K562 (cell line): Measurements from ENCODE around the gene MAP3K2. TPM values are rescaled to one million over a fixed set of nuclear protein-coding genes. Genes with fewer than 3 reads are reported as not detected.

Experiments
- ATAC-seq: fragments of 200-7000 bp; cut with Tn5 transposase; 3 replicates; pipeline ENCODE4 v1.9.1; 2020; ENCODE audit warnings: moderate library complexity
- BruUV-seq: library from RNA; stranded (reverse); fragments of 400-500 nt; replicated peaks from 2 replicates; lab custom pipeline; 2021; lab: Mats Ljungman, UMichigan
- CTCF ChIA-PET: fragments of 300-600 bp; formaldehyde crosslinking; extraction: SDS; loops from one replicate; lab custom pipeline; 2021; ENCODE audit warnings: low intra/inter-chr PET ratio; lab: Yijun Ruan, JAX
- POLR2A ChIA-PET: fragments of 300-600, 350-650 bp; sonication (Branson Sonifier 250); formaldehyde crosslinking; extraction: SDS; loops from one replicate; lab custom pipeline; 2021; ENCODE audit warnings: antibody characterized with exemption, inconsistent platforms; lab: Yijun Ruan, JAX
- DNase-seq, 4 experiments: peaks; one replicate each; pipeline versions ENCODE4 v3.0.0 to v3.0.0-alpha.2; 2011 to 2018; ENCODE audit warnings: low spot score in 3 of 4, mixed read lengths in 3 of 4; ENCODE audit errors: extremely low read depth in 1 of 4
- FAIRE-seq: peaks from 2 replicates; lab custom pipeline; 2011; peaks lifted over from hg19 to GRCh38; lab: Jason Lieb, UNC
- H2AFZ ChIP-seq: 2 replicates; pipeline ENCODE4 v1.6.0; 2011; ENCODE audit warnings: low read depth, low read length, control low read depth, inconsistent platforms
- H3K27ac ChIP-seq: fragments of 200-600 bp; 3 replicates; pipeline ENCODE4 v1.8.0; 2011; ENCODE audit warnings: low read depth, mild to moderate bottlenecking, control low read depth, inconsistent platforms, low read length, moderate library complexity, mixed read lengths; ENCODE audit errors: extremely low read depth
- H3K27me3 ChIP-seq, 2 experiments: fragments of 300-600 bp in 1 of 2; 2 replicates in 1 of 2; 3 replicates in 1 of 2; pipeline versions ENCODE4 v1.6.0 to v1.8.0; 2011; ENCODE audit warnings: inconsistent platforms in 2 of 2, low read length in 2 of 2, mild to moderate bottlenecking in 1 of 2, mixed read lengths in 1 of 2, moderate library complexity in 1 of 2; ENCODE audit not compliant: control insufficient read depth in 2 of 2, insufficient read depth in 2 of 2
- H3K36me3 ChIP-seq: fragments of 300-600 bp; 3 replicates; pipeline ENCODE4 v1.8.0; 2011; ENCODE audit warnings: mild to moderate bottlenecking, low read length, inconsistent platforms; ENCODE audit not compliant: control insufficient read depth, insufficient read depth
- H3K4me1 ChIP-seq, 2 experiments: fragments of 200-600 bp in 1 of 2; replicated peaks in 1 of 2; 2 replicates in 1 of 2; 3 replicates in 1 of 2; pipeline versions ENCODE4 v1.5.1 to v1.8.0; 2011; ENCODE audit warnings: inconsistent platforms in 2 of 2, low read length in 2 of 2, mild to moderate bottlenecking in 1 of 2, mixed read lengths in 1 of 2, moderate library complexity in 1 of 2; ENCODE audit not compliant: control insufficient read depth in 2 of 2, insufficient read depth in 2 of 2
- H3K4me2 ChIP-seq: 2 replicates; pipeline ENCODE4 v1.6.1; 2011; ENCODE audit warnings: low read length, control low read depth, inconsistent platforms, mixed read lengths; ENCODE audit not compliant: insufficient read depth
- H3K4me3 ChIP-seq: fragments of 200-600 bp; sonication (generic), shearing (Covaris generic); 2 replicates; pipeline ENCODE4 v1.5.1; 2016; ENCODE audit warnings: control low read depth, inconsistent platforms
- H3K79me2 ChIP-seq: fragments of 200-600 bp; 3 replicates; pipeline ENCODE4 v1.8.0; 2011; ENCODE audit warnings: low read length, inconsistent platforms; ENCODE audit not compliant: control insufficient read depth, insufficient read depth
- H3K9ac ChIP-seq, 2 experiments: 2 replicates each; pipeline versions ENCODE4 v1.6.0 to v1.6.1; 2011; ENCODE audit warnings: low read depth in 2 of 2, low read length in 2 of 2, control low read depth in 1 of 2, inconsistent platforms in 1 of 2, mild to moderate bottlenecking in 1 of 2, mixed read lengths in 1 of 2; ENCODE audit not compliant: insufficient read depth in 1 of 2
- H3K9me1 ChIP-seq: one replicate; pipeline ENCODE4 v1.6.0; 2011; ENCODE audit warnings: inconsistent platforms, mild to moderate bottlenecking, low read length, moderate library complexity; ENCODE audit not compliant: control insufficient read depth, insufficient read depth
- H3K9me3 ChIP-seq: replicated peaks from 2 replicates; pipeline ENCODE4 v1.5.1; 2011; ENCODE audit warnings: low read depth, low read length, inconsistent platforms; ENCODE audit not compliant: control insufficient read depth, insufficient read depth
- H4K20me1 ChIP-seq: replicated peaks from 2 replicates; pipeline ENCODE4 v1.6.1; 2011; ENCODE audit warnings: low read length, inconsistent platforms, mixed read lengths; ENCODE audit not compliant: control insufficient read depth, insufficient read depth
- CBFA2T3 ChIP-seq: fragments of 450-650 bp; IDR thresholded peaks from 2 replicates; pipeline ENCODE4 v1.6.1; 2017
- MCM5 ChIP-seq: fragments of 450-650 bp; IDR thresholded peaks from 2 replicates; pipeline ENCODE4 v1.6.1; 2016; ENCODE audit warnings: low read depth
- RFX1 ChIP-seq: fragments of 450-650 bp; IDR thresholded peaks from 2 replicates; pipeline ENCODE4 v1.6.1; 2016; ENCODE audit warnings: mild to moderate bottlenecking, moderate library complexity
- SMAD4 ChIP-seq: fragments of 250-450 bp; sonication (Bioruptor Pico); conservative IDR thresholded peaks from 2 replicates; pipeline ENCODE4 v1.8.0; 2021; ENCODE audit warnings: inconsistent platforms, mild to moderate bottlenecking, moderate library complexity
- SRSF3 ChIP-seq: fragments of 200-400 bp; formaldehyde crosslinking; IDR thresholded peaks from 2 replicates; pipeline ENCODE4 v1.6.1; 2016; ENCODE audit warnings: mild to moderate bottlenecking, low read length, moderate library complexity; ENCODE audit not compliant: insufficient read depth
- WGBS: fragments of 100-300 bp; shearing (Covaris generic); methylation state at CpG from one replicate; pipeline ENCODE4 v1.1.6; 2016; ENCODE audit warnings: low coverage, mixed read lengths; ENCODE audit not compliant: insufficient coverage; ENCODE audit errors: missing lambda C conversion rate; 5-methylcytosine and 5-hydroxymethylcytosine counted together
- in situ Hi-C: fragments of 300-500 bp; cut with MboI; formaldehyde crosslinking; loops from 4 replicates; pipeline ENCODE4 v1.15.0; 2018; ENCODE audit warnings: inconsistent platforms, mixed read lengths
- intact Hi-C: fragments of 100-400 bp; cut with micrococcal nuclease; formaldehyde crosslinking; loops from 2 replicates; pipeline ENCODE4 v1.14.2; 2022
- polyA plus RNA-seq, 8 experiments: library from polyadenylated mRNA; depleted of rRNA in 4 of 8; stranded (reverse) in 5 of 8; unstranded in 3 of 8; fragments of >200 nt; fragmentation: Nextera tagmentation in 2 of 8; fragmentation: Illumina TruSeq in 1 of 8; extraction: Ambion mirVana in 2 of 8; extraction: Trizol in 1 of 8; gene quantifications; 2 replicates each; pipeline versions ENCODE4 v1.2.1 to v1.2.3, GENCODE V29; 2011 to 2014; ENCODE audit warnings: inconsistent platforms in 1 of 8, missing spikeins in 1 of 8
- total RNA-seq, 7 experiments: library from RNA; depleted of rRNA in 6 of 7; stranded (reverse); fragments of >200 nt in 6 of 7; fragmentation: Illumina TruSeq in 2 of 7; extraction: Trizol in 2 of 7; gene quantifications; 2 replicates each; pipeline versions ENCODE4 v1.2.1 to v1.2.3, GENCODE V29; 2011 to 2021; ENCODE audit warnings: low replicate concordance in 1 of 7
- TF ChIP-seq, protein P1 (sequence below): sonication (generic); formaldehyde crosslinking; IDR thresholded peaks from 2 replicates; pipeline ENCODE4 v1.8.1; 2023; ENCODE audit warnings: mild to moderate bottlenecking, missing genetic modification reagents
- TF ChIP-seq, protein P2 (sequence below): fragments of 250-450 bp; sonication (Bioruptor Pico); IDR thresholded peaks from 2 replicates; pipeline ENCODE4 v1.4.0; 2020; ENCODE audit warnings: mild to moderate bottlenecking, moderate library complexity
- TF ChIP-seq, protein P3 (sequence below): fragments of 450-650 bp; formaldehyde crosslinking; IDR thresholded peaks from 2 replicates; pipeline ENCODE4 v1.4.0; 2022; ENCODE audit warnings: missing genetic modification characterization

MAP3K2 gene
- total and polyA plus RNA-seq, 9 of the 15 experiments (the other 6 are each of a cell fraction or from before 2014, with no cell fraction given): 1.2 to 14.2 (median 5.7) TPM

DNA sequence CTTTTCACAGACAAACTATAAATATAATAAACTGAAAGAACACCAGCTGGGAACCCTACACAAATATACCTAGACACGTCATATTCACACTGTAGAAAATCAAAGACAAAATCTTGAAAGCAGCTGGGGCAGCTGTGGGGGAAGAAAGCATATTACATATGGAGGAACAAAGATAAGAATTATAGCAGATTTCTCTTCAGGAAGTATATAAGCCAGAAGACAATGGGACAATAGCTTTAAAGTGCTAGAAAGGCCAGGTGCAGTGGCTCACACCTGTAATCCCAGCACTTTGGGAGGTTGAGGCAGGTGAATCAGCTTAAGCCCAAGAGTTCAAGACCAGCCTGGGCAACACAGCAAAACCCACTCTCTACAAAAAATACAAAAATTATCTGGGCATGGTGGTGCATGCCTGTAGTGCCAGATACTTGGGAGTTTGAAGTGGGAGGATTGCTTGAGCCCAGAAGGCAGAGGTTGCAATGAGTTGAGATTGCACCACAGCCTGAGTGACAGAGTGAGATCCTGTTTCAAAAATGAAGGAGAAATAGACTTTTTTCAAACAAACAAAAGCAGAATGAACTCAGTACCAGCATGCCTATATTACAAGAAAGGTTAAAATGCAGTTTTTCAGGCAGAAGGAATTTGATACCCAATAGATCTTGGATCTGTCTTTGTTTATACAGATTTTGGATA lies 67.0 kb downstream of the MAP3K2 start:
- intact Hi-C loops: loop anchor here (10.0 kb wide), 1 partner anchor 126 kb away; no protein-coding TSS in a partner anchor
- WGBS: 57% methylated on average over 1 of the region's 1 CpG
- Histone ChIP-seq H3K27ac (no peak overlapping the region), H2AFZ (no peak overlapping the region), H3K9me1 (no peaks in the 10 kb centered on the region), H4K20me1 (no peaks in the 10 kb centered on the region), H3K4me1 (no peaks in the 10 kb centered on the region), H3K36me3 (peaks cover 41% of the 10 kb centered on the region), H3K4me3 (no peak overlapping the region), H3K27me3 (no peaks in the 10 kb centered on the region), H3K4me2 (no peak overlapping the region), H3K79me2 (no peaks in the 10 kb centered on the region), H3K9ac (no peak overlapping the region), H3K9me3 (no peaks in the 10 kb centered on the region)
- TF ChIP-seq MCM5: no peak
- peak; percentile 30 for TF ChIP-seq CBFA2T3
- DNase-seq (no peak), FAIRE-seq (no peak), ATAC-seq (no peak)
- no TSS peak for BruUV-seq
- ChIA-PET CTCF (interaction anchor here (0.6 kb wide), 1 partner anchor 412 kb away, joined by 3 read pairs; no protein-coding TSS in a partner anchor), POLR2A (interaction anchor here (0.6 kb wide), 1 partner anchor 12 kb away, joined by 3 read pairs; no protein-coding TSS in a partner anchor)
- in situ Hi-C loops: no loop called here

DNA sequence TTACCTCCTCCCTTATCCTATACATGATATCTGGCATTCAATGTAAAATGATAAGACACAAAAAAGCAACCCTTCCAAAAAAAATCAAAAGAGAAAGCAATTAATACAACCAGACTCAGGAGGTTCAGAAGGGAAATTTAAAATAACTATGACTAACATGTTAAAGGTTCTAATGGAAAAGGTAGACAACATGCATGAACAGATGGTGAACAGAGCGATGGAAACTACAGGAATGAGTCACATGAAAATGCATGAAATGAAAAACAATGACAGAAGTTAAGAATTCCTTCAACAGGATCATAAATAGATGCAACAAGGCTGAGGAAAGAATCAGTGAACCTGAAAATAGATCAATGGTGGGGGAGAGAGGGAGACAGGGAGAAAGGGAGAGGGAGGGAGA lies 67.7 kb downstream of the MAP3K2 start:
- Histone ChIP-seq H4K20me1 (no peaks in the 10 kb centered on the region), H3K9me1 (no peaks in the 10 kb centered on the region), H3K9ac (no peak overlapping the region), H3K9me3 (no peaks in the 10 kb centered on the region), H3K4me1 (no peaks in the 10 kb centered on the region), H3K79me2 (no peaks in the 10 kb centered on the region), H3K27me3 (no peaks in the 10 kb centered on the region), H3K36me3 (peaks cover 38% of the 10 kb centered on the region), H3K27ac (no peak overlapping the region), H3K4me2 (no peak overlapping the region), H3K4me3 (no peak overlapping the region), H2AFZ (no peak overlapping the region)
- FAIRE-seq: no peak
- intact Hi-C loops (loop anchor here (10.0 kb wide), 1 partner anchor 125 kb away; no protein-coding TSS in a partner anchor), in situ Hi-C loops (no loop called here)
- DNase-seq: no peak
- BruUV-seq: no TSS peak
- 88% methylated on average over 1 of the region's 1 CpG for WGBS
- POLR2A ChIA-PET: no interaction called here
- ATAC-seq: no peak
- CTCF ChIA-PET: no interaction called here
- TF ChIP-seq RFX1: no peak
- TF ChIP-seq, protein P1, sequence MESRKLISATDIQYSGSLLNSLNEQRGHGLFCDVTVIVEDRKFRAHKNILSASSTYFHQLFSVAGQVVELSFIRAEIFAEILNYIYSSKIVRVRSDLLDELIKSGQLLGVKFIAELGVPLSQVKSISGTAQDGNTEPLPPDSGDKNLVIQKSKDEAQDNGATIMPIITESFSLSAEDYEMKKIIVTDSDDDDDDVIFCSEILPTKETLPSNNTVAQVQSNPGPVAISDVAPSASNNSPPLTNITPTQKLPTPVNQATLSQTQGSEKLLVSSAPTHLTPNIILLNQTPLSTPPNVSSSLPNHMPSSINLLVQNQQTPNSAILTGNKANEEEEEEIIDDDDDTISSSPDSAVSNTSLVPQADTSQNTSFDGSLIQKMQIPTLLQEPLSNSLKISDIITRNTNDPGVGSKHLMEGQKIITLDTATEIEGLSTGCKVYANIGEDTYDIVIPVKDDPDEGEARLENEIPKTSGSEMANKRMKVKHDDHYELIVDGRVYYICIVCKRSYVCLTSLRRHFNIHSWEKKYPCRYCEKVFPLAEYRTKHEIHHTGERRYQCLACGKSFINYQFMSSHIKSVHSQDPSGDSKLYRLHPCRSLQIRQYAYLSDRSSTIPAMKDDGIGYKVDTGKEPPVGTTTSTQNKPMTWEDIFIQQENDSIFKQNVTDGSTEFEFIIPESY (CRISPR knock-in tag): no peak
- TF ChIP-seq SMAD4 (CRISPR knock-in tag): no peak
- TF ChIP-seq, protein P2, sequence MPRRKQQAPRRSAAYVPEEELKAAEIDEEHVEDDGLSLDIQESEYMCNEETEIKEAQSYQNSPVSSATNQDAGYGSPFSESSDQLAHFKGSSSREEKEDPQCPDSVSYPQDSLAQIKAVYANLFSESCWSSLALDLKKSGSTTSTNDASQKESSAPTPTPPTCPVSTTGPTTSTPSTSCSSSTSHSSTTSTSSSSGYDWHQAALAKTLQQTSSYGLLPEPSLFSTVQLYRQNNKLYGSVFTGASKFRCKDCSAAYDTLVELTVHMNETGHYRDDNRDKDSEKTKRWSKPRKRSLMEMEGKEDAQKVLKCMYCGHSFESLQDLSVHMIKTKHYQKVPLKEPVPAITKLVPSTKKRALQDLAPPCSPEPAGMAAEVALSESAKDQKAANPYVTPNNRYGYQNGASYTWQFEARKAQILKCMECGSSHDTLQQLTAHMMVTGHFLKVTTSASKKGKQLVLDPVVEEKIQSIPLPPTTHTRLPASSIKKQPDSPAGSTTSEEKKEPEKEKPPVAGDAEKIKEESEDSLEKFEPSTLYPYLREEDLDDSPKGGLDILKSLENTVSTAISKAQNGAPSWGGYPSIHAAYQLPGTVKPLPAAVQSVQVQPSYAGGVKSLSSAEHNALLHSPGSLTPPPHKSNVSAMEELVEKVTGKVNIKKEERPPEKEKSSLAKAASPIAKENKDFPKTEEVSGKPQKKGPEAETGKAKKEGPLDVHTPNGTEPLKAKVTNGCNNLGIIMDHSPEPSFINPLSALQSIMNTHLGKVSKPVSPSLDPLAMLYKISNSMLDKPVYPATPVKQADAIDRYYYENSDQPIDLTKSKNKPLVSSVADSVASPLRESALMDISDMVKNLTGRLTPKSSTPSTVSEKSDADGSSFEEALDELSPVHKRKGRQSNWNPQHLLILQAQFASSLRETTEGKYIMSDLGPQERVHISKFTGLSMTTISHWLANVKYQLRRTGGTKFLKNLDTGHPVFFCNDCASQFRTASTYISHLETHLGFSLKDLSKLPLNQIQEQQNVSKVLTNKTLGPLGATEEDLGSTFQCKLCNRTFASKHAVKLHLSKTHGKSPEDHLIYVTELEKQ (CRISPR knock-in tag): no peak
- no peak for TF ChIP-seq SRSF3
- TF ChIP-seq, protein P3, sequence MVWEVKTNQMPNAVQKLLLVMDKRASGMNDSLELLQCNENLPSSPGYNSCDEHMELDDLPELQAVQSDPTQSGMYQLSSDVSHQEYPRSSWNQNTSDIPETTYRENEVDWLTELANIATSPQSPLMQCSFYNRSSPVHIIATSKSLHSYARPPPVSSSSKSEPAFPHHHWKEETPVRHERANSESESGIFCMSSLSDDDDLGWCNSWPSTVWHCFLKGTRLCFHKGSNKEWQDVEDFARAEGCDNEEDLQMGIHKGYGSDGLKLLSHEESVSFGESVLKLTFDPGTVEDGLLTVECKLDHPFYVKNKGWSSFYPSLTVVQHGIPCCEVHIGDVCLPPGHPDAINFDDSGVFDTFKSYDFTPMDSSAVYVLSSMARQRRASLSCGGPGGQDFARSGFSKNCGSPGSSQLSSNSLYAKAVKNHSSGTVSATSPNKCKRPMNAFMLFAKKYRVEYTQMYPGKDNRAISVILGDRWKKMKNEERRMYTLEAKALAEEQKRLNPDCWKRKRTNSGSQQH: no peak
